Lower leg skin (tissue), 4 donors: ENCODE data around the gene RAB30. TPM values are rescaled to one million over a fixed set of nuclear protein-coding genes. Genes with fewer than 3 reads are reported as not detected.

Source experiments
- DNase-seq, 2 donors: peaks; one replicate each; pipeline ENCODE4 v3.0.0-alpha.2; 2019; ENCODE audit warnings: low spot score in 2 of 2
- H3K4me3 ChIP-seq: fragments of 200-600 bp; sonication (generic); 2 replicates; pipeline ENCODE4 v1.5.1; 2017; ENCODE audit warnings: mild to moderate bottlenecking, low read depth; ENCODE audit not compliant: poor library complexity, severe bottlenecking
- CTCF ChIP-seq, 3 donors: fragments of 450-650 bp; IDR thresholded peaks; one replicate each; pipeline ENCODE4 v1.5.1; 2016; ENCODE audit warnings: antibody characterized with exemption in 3 of 3, mild to moderate bottlenecking in 3 of 3, moderate library complexity in 2 of 3
- POLR2A ChIP-seq, 2 donors: fragments of 450-650 bp; IDR thresholded peaks; one replicate each; pipeline ENCODE4 v1.6.1; 2016 to 2017; ENCODE audit warnings: antibody characterized with exemption in 2 of 2, mild to moderate bottlenecking in 1 of 2, moderate library complexity in 1 of 2
- WGBS, 2 donors: methylation state at CpG; one replicate each; pipeline ENCODE4 v1.1.5; 2018; 5-methylcytosine and 5-hydroxymethylcytosine counted together
- intact Hi-C: fragments of 100-400 bp; cut with DNase I; formaldehyde crosslinking; loops from one replicate; pipeline ENCODE4 v1.15.0; 2023; ENCODE audit warnings: low total_unique reads
- total RNA-seq, 4 donors: library from RNA; depleted of rRNA; stranded (reverse); fragments of >200 nt; gene quantifications; one replicate each; pipeline ENCODE4 v1.1.0, GENCODE V29; 2016

Gene RAB30
- total RNA-seq, 4 donors from 2014 or later = 13.4 to 53.9 (median 25.7) TPM

GRCh38 chr11:83042964-83043711 lies 28.6 kb downstream of the RAB30 start:
- intact Hi-C loops = no loop called here
- 38 to 42% methylated on average over 3 of the region's 3 CpGs for WGBS, 2 donors
- no peak overlapping the region for H3K4me3 ChIP-seq
- TF ChIP-seq CTCF (IDR thresholded peaks at IDR 0.05) = no peak
- no peak for TF ChIP-seq POLR2A (IDR thresholded peaks at IDR 0.05)
- no peak for DNase-seq

DNA sequence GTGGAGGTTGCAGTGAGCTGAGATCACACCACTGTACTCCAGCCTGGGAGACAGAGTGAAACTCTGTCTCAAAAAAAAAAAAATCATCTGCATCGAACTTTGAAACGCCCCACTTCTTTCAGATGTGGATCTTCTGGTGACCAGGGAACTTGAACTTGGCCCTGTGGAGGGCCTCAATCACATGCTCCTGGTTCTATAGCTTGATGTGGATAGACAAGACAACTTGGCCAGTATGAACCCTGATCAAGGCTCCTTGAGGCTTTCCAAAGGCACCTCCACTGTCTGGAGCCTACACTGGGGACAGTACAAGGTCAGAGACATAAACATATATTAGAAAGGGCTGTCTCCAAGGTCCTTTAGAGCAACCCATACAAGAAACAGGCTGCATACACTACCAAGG lies 30.6 kb downstream of the RAB30 start:
- WGBS, 2 donors = 81 to 87% methylated on average over 2 of the region's 2 CpGs
- DNase-seq = no peak
- TF ChIP-seq POLR2A (IDR thresholded peaks at IDR 0.05) = no peak
- no peak for TF ChIP-seq CTCF (IDR thresholded peaks at IDR 0.05)
- H3K4me3 ChIP-seq = no peak overlapping the region
- intact Hi-C loops = no loop called here

GRCh38 chr11:83039566-83039965 lies 32.1 kb downstream of the RAB30 start:
- 93 to 97% methylated on average over 4 of the region's 4 CpGs for WGBS, 2 donors
- TF ChIP-seq CTCF (IDR thresholded peaks at IDR 0.05) = no peak
- no peak for TF ChIP-seq POLR2A (IDR thresholded peaks at IDR 0.05)
- DNase-seq = no peak
- intact Hi-C loops = no loop called here
- H3K4me3 ChIP-seq = no peak overlapping the region

DNA sequence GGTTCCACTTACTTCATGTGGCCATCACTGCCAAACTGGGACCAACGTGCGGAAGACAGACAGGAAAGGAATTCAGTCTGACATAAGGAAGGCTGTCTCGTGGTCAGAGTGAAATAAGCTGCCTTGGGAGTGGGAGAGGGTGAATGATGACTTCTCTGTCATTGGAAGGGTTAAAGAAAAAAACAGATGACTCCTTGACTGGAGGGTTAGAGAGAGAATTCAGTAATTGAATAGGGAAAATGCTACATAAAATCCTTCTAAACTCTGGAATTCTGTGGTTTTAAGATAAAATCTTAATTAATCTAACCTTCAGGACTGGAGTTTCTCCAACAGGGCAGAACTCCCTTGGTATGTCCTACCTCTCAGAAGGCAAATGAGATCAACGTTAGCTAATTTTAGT lies 33.8 kb downstream of the RAB30 start:
- DNase-seq = no peak
- TF ChIP-seq POLR2A (IDR thresholded peaks at IDR 0.05) = no peak
- TF ChIP-seq CTCF (IDR thresholded peaks at IDR 0.05) = no peak
- H3K4me3 ChIP-seq = no peak overlapping the region
- 58 to 60% methylated on average over 4 of the region's 4 CpGs for WGBS, 2 donors
- intact Hi-C loops = no loop called here

- no peak overlapping the region for H3K4me3 ChIP-seq
- TF ChIP-seq CTCF (IDR thresholded peaks at IDR 0.05) (no peak), POLR2A (IDR thresholded peaks at IDR 0.05) (no peak)
- intact Hi-C loops = no loop called here
- 90 to 94% methylated on average over 5 of the region's 5 CpGs for WGBS, 2 donors
- DNase-seq = no peak
Measured at GRCh38 chr11:83036701-83037100, 35.0 kb downstream of the RAB30 start.
